A673 (cell line): Measurements from ENCODE around the gene HDAC10. TPM values are rescaled to one million over a fixed set of nuclear protein-coding genes. Genes with fewer than 3 reads are reported as not detected.
A peak's percentile ranks its signal among the peaks of the same experiment; 100 is the strongest.

ENCODE experiments used
- BruUV-seq: library from RNA; stranded (reverse); fragments of 400-500 nt; replicated peaks from 2 replicates; lab custom pipeline; 2021; lab: Mats Ljungman, UMichigan
- CTCF ChIA-PET: fragments of 300-600 bp; sonication (Branson Sonifier 250); formaldehyde crosslinking; loops from one replicate; lab custom pipeline; 2022; ENCODE audit warnings: antibody characterized with exemption; lab: Charles Lee
- POLR2A ChIA-PET: fragments of 300-600 bp; sonication (Branson Sonifier 250); formaldehyde crosslinking; loops from one replicate; lab custom pipeline; 2022; ENCODE audit warnings: antibody characterized with exemption; ENCODE audit not compliant: low non-redundant PET; lab: Charles Lee
- DNase-seq: peaks from one replicate; pipeline ENCODE4 v3.0.0-alpha.2; 2015; ENCODE audit warnings: low spot score
- H3K27ac ChIP-seq: fragments of 200-600 bp; sonication (generic); 2 replicates; pipeline ENCODE4 v1.5.1; 2016; ENCODE audit warnings: mixed run types, low read depth, mild to moderate bottlenecking, mixed read lengths, antibody characterized with exemption, low read length; ENCODE audit not compliant: poor library complexity, severe bottlenecking
- H3K27me3 ChIP-seq: fragments of 200-600 bp; sonication (generic); replicated peaks from 2 replicates; pipeline ENCODE4 v1.6.1; 2017; ENCODE audit warnings: mixed run types, low read depth, mild to moderate bottlenecking, mixed read lengths, antibody characterized with exemption, low read length; ENCODE audit not compliant: insufficient read depth, poor library complexity
- H3K36me3 ChIP-seq: fragments of 200-600 bp; sonication (generic); 2 replicates; pipeline ENCODE4 v1.6.1; 2016; ENCODE audit warnings: mixed run types, mild to moderate bottlenecking, mixed read lengths, antibody characterized with exemption, low read length; ENCODE audit not compliant: insufficient read depth, poor library complexity, severe bottlenecking
- H3K4me1 ChIP-seq: fragments of 200-600 bp; sonication (generic); 2 replicates; pipeline ENCODE4 v1.6.1; 2017; ENCODE audit warnings: mixed run types, mild to moderate bottlenecking, mixed read lengths, antibody characterized with exemption, low read length; ENCODE audit not compliant: insufficient read depth, poor library complexity, severe bottlenecking
- H3K4me3 ChIP-seq: fragments of 200-600 bp; sonication (generic); 2 replicates; pipeline ENCODE4 v1.5.1; 2016; ENCODE audit warnings: low read depth, mixed run types, mild to moderate bottlenecking, mixed read lengths, low read length; ENCODE audit not compliant: poor library complexity, severe bottlenecking
- H3K9me3 ChIP-seq: fragments of 200-600 bp; sonication (generic); 2 replicates; pipeline ENCODE4 v1.6.1; 2016; ENCODE audit warnings: mixed run types, low read depth, mild to moderate bottlenecking, mixed read lengths, antibody characterized with exemption, low read length; ENCODE audit not compliant: poor library complexity, severe bottlenecking
- EZH2 ChIP-seq: fragments of 200-600 bp; sonication (generic); IDR thresholded peaks from 2 replicates; pipeline ENCODE4 v1.6.1; 2017; ENCODE audit warnings: borderline replicate concordance, low read depth, mild to moderate bottlenecking, mixed read lengths, antibody characterized with exemption, low read length; ENCODE audit not compliant: poor library complexity, severe bottlenecking
- intact Hi-C: fragments of 100-400 bp; cut with micrococcal nuclease; formaldehyde crosslinking; loops from one replicate; pipeline ENCODE4 v1.10.0; 2022; ENCODE audit not compliant: unreplicated experiment
- total RNA-seq: library from RNA; stranded (reverse); gene quantifications from 2 replicates; pipeline ENCODE4 v1.2.3, GENCODE V29; 2021
- TF ChIP-seq, protein P1 (sequence below): fragments of 300-800, 200-600 bp; sonication (generic); conservative IDR thresholded peaks from 2 replicates; pipeline ENCODE4 v1.5.1; 2017; ENCODE audit warnings: low read depth, mild to moderate bottlenecking, antibody characterized with exemption, low read length, moderate library complexity, mixed read lengths

HDAC10 gene
- total RNA-seq, 1 experiment from 2014 or later: 38.6 TPM

DNA sequence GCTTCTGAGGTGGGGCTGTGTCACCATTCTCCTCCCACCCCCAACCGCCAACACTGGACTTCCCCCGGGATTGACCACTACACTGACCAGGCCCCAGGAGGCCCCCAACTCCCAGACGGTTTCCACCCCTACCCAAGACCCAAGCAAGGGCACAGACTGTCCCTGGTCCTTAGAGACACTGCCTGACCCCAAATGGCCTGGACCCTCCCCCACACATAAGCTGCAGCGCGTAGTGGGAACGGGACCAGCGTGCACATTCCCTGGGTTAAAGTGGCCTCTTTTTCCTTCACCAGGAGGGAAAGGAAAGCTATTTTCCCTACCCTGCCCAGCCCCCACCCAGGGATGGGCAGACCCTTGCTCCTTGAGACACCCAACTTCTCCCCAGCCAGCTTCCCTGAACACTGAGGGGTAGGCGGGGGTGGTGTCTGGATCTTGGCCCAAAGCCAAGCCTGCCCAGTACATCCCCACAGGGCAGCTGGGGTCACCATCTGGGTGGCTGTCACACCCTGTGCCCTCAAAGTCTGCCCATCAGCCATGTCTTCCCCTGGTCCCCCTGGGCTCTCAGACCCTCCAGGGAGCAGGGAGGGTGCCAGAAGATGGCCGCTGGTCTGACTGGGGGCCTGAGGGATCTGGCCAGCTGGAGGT lies 12.0 kb upstream of the HDAC10 start:
- BruUV-seq: no TSS peak
- POLR2A ChIA-PET: no interaction called here
- Histone ChIP-seq H3K27ac (no peak overlapping the region), H3K9me3 (no peaks in the 10 kb centered on the region), H3K27me3 (no peaks in the 10 kb centered on the region), H3K4me1 (peaks cover 15% of the 10 kb centered on the region), H3K36me3 (no peaks in the 10 kb centered on the region), H3K4me3 (no peak overlapping the region)
- DNase-seq: no peak
- TF ChIP-seq, protein P1, sequence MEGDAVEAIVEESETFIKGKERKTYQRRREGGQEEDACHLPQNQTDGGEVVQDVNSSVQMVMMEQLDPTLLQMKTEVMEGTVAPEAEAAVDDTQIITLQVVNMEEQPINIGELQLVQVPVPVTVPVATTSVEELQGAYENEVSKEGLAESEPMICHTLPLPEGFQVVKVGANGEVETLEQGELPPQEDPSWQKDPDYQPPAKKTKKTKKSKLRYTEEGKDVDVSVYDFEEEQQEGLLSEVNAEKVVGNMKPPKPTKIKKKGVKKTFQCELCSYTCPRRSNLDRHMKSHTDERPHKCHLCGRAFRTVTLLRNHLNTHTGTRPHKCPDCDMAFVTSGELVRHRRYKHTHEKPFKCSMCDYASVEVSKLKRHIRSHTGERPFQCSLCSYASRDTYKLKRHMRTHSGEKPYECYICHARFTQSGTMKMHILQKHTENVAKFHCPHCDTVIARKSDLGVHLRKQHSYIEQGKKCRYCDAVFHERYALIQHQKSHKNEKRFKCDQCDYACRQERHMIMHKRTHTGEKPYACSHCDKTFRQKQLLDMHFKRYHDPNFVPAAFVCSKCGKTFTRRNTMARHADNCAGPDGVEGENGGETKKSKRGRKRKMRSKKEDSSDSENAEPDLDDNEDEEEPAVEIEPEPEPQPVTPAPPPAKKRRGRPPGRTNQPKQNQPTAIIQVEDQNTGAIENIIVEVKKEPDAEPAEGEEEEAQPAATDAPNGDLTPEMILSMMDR: no peak
- TF ChIP-seq EZH2: no peak
- intact Hi-C loops: no loop called here
- CTCF ChIA-PET: interaction anchor here (0.6 kb wide), 1 partner anchor 13 kb away, joined by 3 read pairs; no protein-coding TSS in a partner anchor

DNA sequence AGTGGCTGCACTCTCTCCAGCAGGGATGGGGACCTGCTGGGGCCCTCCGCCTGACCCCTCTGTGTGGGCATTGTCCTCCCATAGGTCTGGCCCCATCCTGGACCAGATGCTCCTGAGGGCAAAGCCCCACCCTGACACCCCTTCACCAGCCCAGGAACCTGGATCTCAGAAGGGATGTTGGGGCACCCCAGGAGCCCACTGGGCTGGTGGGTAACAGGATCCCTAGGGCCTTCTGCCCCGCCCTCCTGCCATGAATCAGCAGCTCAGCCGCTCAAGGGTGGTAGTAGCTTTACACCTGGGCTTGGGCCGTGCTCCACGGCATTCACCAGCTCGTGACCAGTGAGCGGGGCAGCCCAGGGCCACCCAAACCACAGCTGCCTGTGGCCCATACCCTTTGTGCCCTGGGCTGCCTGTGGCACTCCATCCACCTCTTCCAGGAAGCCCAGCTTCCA lies 11.4 kb upstream of the HDAC10 start:
- BruUV-seq: no TSS peak
- no peak overlapping the region for H3K27ac ChIP-seq
- H3K4me3 ChIP-seq: peak overlapping the region; percentile 54
- no peaks in the 10 kb centered on the region for H3K27me3 ChIP-seq
- H3K4me1 ChIP-seq: peaks cover 11% of the 10 kb centered on the region
- DNase-seq: no peak
- TF ChIP-seq, protein P1: no peak
- no peak for TF ChIP-seq EZH2
- H3K36me3 ChIP-seq: no peaks in the 10 kb centered on the region
- intact Hi-C loops: no loop called here
- CTCF ChIA-PET: interaction anchor here (0.6 kb wide), 1 partner anchor 14 kb away, joined by 3 read pairs; no protein-coding TSS in a partner anchor
- POLR2A ChIA-PET: no interaction called here
- no peaks in the 10 kb centered on the region for H3K9me3 ChIP-seq

DNA sequence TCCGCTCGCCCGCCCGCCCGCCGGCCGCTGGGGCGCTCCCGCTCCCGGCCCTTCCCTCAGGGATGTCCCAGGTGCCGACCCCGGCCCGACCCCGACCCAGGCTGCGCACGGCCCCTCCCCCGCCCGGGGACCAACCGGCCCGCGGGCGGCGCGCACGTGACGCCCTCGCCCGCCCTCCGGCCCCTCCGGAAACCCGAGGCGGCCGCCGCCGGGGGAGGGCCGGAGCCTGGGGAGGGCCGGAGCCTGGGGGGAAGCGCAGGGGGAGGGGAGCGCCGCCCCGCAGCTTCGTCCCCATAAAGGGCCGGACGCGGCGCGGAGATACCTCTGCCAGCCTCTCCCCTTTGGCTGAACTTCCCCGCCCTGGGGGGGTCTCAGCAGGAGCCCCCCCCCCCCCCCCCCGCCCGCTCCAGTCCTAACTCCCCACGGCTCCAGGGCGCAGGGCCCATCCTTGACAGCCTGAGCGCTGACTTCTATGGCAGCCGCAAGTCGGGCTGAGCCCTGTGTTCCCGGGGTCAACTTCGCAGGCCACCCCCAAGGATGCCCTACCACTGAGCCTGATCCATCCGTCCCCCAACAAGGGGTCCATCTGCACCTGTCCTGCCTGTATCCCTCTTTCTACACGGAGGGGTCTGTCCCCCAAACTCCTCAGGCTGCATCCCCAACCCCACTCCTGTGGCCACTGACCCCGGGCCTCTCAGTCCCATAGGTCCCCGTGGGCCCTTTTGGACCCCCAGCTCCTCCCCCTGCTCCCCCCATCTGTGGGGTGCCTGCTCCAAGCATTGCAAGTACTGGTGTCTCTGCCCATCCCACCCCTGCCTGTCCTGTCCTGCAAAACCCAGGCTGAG lies 10.8 kb upstream of the HDAC10 start, which contains the start of gene MAPK12:
Gene MAPK12 (minus strand): TSS at position 69 of the 845 bp plus-strand sequence. CDS start 174 bp downstream, outside the sequence.
- no peaks in the 10 kb centered on the region for H3K27me3 ChIP-seq
- no peak for DNase-seq
- BruUV-seq: no TSS peak
- ChIA-PET POLR2A (no interaction called here), CTCF (no interaction called here)
- no peaks in the 10 kb centered on the region for H3K36me3 ChIP-seq
- peak within 1 kb of the TSS; percentile 54 for H3K4me3 ChIP-seq
- H3K27ac ChIP-seq: peak within 1 kb of the TSS; percentile 75
- peaks cover 11% of the 10 kb centered on the region for H3K4me1 ChIP-seq
- H3K9me3 ChIP-seq: no peaks in the 10 kb centered on the region
- intact Hi-C loops: no loop called here
- TF ChIP-seq, protein P1: no peak
- TF ChIP-seq EZH2: no peak
